OCI-LY7 (cell line): Measurements from ENCODE around the gene KATNIP. TPM values are rescaled to one million over a fixed set of nuclear protein-coding genes. Genes with fewer than 3 reads are reported as not detected.
A peak's percentile ranks its signal among the peaks of the same experiment; 100 is the strongest.

Experiments used
- BruUV-seq: library from RNA; stranded (reverse); fragments of 400-500 nt; replicated peaks from 2 replicates; lab custom pipeline; 2021; lab: Mats Ljungman, UMichigan
- CTCF ChIA-PET: fragments of 300-600 bp; sonication (Branson Sonifier 250); formaldehyde crosslinking; loops from one replicate; lab custom pipeline; 2022; ENCODE audit warnings: antibody characterized with exemption; ENCODE audit not compliant: unreplicated experiment; lab: Charles Lee
- POLR2A ChIA-PET: fragments of 300-600 bp; sonication (Branson Sonifier 250); formaldehyde crosslinking; loops from one replicate; lab custom pipeline; 2022; ENCODE audit warnings: antibody characterized with exemption; lab: Charles Lee
- DNase-seq: peaks from one replicate; pipeline ENCODE4 v3.0.0-alpha.2; 2015; ENCODE audit warnings: low spot score
- H2AFZ ChIP-seq: fragments of 200-600 bp; sonication (generic), shearing (Covaris generic); 2 replicates; pipeline ENCODE4 v1.6.1; 2014; ENCODE audit warnings: mild to moderate bottlenecking, antibody characterized with exemption, low read length, moderate library complexity
- H3K27ac ChIP-seq: fragments of 200-600 bp; sonication (generic); 2 replicates; pipeline ENCODE4 v1.5.1; 2014; ENCODE audit warnings: mixed run types, low read depth, mild to moderate bottlenecking, moderate library complexity, low read length, inconsistent platforms; ENCODE audit not compliant: poor library complexity, severe bottlenecking
- H3K36me3 ChIP-seq: fragments of 200-600 bp; sonication (generic); 2 replicates; pipeline ENCODE4 v1.6.1; 2014; ENCODE audit warnings: mild to moderate bottlenecking, antibody characterized with exemption, low read length, moderate library complexity, mixed read lengths; ENCODE audit not compliant: insufficient read depth
- H3K4me1 ChIP-seq: fragments of 200-600 bp; sonication (generic); 2 replicates; pipeline ENCODE4 v1.5.1; 2014; ENCODE audit warnings: mild to moderate bottlenecking, low read length; ENCODE audit not compliant: insufficient read depth, poor library complexity, severe bottlenecking
- H3K4me2 ChIP-seq: fragments of 200-600 bp; sonication (generic); 2 replicates; pipeline ENCODE4 v1.6.1; 2014; ENCODE audit warnings: mild to moderate bottlenecking, low read length
- H3K4me3 ChIP-seq: fragments of 200-600 bp; sonication (generic); 2 replicates; pipeline ENCODE4 v1.5.1; 2014; ENCODE audit warnings: mild to moderate bottlenecking, low read depth, low read length; ENCODE audit not compliant: poor library complexity, severe bottlenecking
- H3K79me2 ChIP-seq: fragments of 200-600 bp; sonication (generic); 2 replicates; pipeline ENCODE4 v1.6.1; 2016; ENCODE audit warnings: low read depth, mild to moderate bottlenecking, low read length, moderate library complexity, mixed read lengths; ENCODE audit not compliant: insufficient read depth
- H3K9me2 ChIP-seq: fragments of 200-600 bp; sonication (generic); 2 replicates; pipeline ENCODE4 v1.6.1; 2016; ENCODE audit warnings: mild to moderate bottlenecking, low read length, mixed read lengths; ENCODE audit not compliant: insufficient read depth
- H3K9me3 ChIP-seq: fragments of 200-600 bp; sonication (generic); 2 replicates; pipeline ENCODE4 v1.6.1; 2014; ENCODE audit warnings: mild to moderate bottlenecking, mixed run types, low read length, mixed read lengths
- H4K20me1 ChIP-seq: fragments of 200-600 bp; sonication (generic); 2 replicates; pipeline ENCODE4 v1.6.1; 2014; ENCODE audit warnings: mild to moderate bottlenecking, antibody characterized with exemption, low read length, moderate library complexity, mixed read lengths; ENCODE audit not compliant: insufficient read depth
- EZH2phosphoT487 ChIP-seq: fragments of 200-600 bp; sonication (generic); IDR thresholded peaks from 2 replicates; pipeline ENCODE4 v1.6.1; 2018; ENCODE audit warnings: low read depth, borderline replicate concordance, mild to moderate bottlenecking, mixed run types, antibody characterized with exemption, low read length, moderate library complexity, mixed read lengths
- intact Hi-C: fragments of 100-400 bp; cut with micrococcal nuclease; formaldehyde crosslinking; loops from one replicate; pipeline ENCODE4 v1.10.0; 2022; ENCODE audit not compliant: unreplicated experiment
- total RNA-seq, 2 experiments: library from RNA; depleted of rRNA in 1 of 2; stranded (reverse); fragments of >200 nt in 1 of 2; shearing (Covaris generic) in 1 of 2; gene quantifications; 2 replicates each; pipeline ENCODE4 v1.2.3, GENCODE V29; 2014 to 2022
- TF ChIP-seq, protein P1 (sequence below): fragments of 200-600 bp; sonication (generic); conservative IDR thresholded peaks from 2 replicates; pipeline ENCODE4 v1.5.1; 2014; ENCODE audit warnings: mild to moderate bottlenecking, antibody characterized with exemption, low read length, moderate library complexity, mixed read lengths

KATNIP gene
- total RNA-seq, 2 experiments from 2014 or later: 11.2 to 11.5 TPM

DNA sequence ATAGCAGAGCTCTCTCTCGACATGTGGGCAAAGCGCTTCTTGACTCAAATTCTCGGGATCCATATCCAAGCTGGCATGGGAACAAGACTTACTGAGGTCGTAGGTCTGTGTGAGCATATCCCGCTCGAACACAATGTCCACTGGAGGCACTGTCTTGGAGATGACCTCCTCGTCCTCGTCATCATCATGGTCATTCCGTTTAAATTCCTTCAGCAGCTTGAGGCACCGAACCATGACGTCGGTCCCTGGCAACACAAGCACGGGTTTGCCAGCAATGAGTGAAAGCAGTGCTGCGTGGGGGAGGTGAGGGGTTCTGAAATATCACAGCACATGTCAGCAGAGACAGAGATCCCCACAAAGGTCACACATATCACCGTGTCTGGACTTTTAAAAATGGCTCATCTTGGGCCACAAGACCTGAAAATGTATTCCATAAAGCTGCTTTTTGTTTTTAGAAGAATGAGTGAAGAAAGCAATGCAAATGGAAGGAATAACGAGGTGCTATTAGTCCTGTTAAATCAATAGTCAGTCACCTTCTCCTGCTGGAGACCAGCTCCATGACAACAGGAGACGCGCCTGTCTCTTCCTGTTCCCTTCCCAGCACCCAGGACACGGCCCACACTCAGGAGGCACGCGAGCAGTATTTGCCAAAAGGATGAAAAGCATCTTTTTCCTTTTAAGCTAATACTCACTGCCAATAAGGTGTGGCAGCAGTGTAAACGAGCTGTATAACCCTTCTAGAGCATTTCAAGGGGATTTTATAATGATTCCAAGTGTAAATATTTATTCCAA, 38.1 kb upstream of the KATNIP start:
- DNase-seq: no peak
- intact Hi-C loops: no loop called here
- Histone ChIP-seq H3K9me3 (no peaks in the 10 kb centered on the region), H2AFZ (no peak overlapping the region), H3K79me2 (no peaks in the 10 kb centered on the region), H3K4me2 (no peak overlapping the region), H3K36me3 (peaks cover 40% of the 10 kb centered on the region), H3K4me1 (no peaks in the 10 kb centered on the region), H3K9me2 (no peaks in the 10 kb centered on the region), H3K4me3 (no peak overlapping the region), H3K27ac (no peak overlapping the region), H4K20me1 (no peaks in the 10 kb centered on the region)
- CTCF ChIA-PET: no interaction called here
- POLR2A ChIA-PET: interaction anchor here (0.6 kb wide), 1 partner anchor 171 kb away, joined by 3 read pairs; no protein-coding TSS in a partner anchor
- no TSS peak for BruUV-seq
- TF ChIP-seq, protein P1, sequence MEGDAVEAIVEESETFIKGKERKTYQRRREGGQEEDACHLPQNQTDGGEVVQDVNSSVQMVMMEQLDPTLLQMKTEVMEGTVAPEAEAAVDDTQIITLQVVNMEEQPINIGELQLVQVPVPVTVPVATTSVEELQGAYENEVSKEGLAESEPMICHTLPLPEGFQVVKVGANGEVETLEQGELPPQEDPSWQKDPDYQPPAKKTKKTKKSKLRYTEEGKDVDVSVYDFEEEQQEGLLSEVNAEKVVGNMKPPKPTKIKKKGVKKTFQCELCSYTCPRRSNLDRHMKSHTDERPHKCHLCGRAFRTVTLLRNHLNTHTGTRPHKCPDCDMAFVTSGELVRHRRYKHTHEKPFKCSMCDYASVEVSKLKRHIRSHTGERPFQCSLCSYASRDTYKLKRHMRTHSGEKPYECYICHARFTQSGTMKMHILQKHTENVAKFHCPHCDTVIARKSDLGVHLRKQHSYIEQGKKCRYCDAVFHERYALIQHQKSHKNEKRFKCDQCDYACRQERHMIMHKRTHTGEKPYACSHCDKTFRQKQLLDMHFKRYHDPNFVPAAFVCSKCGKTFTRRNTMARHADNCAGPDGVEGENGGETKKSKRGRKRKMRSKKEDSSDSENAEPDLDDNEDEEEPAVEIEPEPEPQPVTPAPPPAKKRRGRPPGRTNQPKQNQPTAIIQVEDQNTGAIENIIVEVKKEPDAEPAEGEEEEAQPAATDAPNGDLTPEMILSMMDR: no peak
- TF ChIP-seq EZH2phosphoT487: no peak

- no peak overlapping the region for H3K27ac ChIP-seq
- ChIA-PET CTCF (no interaction called here), POLR2A (interaction anchor here (0.6 kb wide), 1 partner anchor 15 kb away, joined by 3 read pairs; no protein-coding TSS in a partner anchor)
- H3K9me2 ChIP-seq: no peaks in the 10 kb centered on the region
- no peak overlapping the region for H2AFZ ChIP-seq
- no peaks in the 10 kb centered on the region for H4K20me1 ChIP-seq
- TF ChIP-seq EZH2phosphoT487: no peak
- TF ChIP-seq, protein P1: no peak
- intact Hi-C loops: no loop called here
- no peaks in the 10 kb centered on the region for H3K9me3 ChIP-seq
- no peaks in the 10 kb centered on the region for H3K79me2 ChIP-seq
- H3K4me3 ChIP-seq: no peak overlapping the region
- no peaks in the 10 kb centered on the region for H3K4me1 ChIP-seq
- DNase-seq: no peak
- no peak overlapping the region for H3K4me2 ChIP-seq
- H3K36me3 ChIP-seq: peaks cover 17% of the 10 kb centered on the region
- no TSS peak for BruUV-seq
Observed at GRCh38 chr16:27514806-27515205, 35.1 kb upstream of the KATNIP start.

DNA sequence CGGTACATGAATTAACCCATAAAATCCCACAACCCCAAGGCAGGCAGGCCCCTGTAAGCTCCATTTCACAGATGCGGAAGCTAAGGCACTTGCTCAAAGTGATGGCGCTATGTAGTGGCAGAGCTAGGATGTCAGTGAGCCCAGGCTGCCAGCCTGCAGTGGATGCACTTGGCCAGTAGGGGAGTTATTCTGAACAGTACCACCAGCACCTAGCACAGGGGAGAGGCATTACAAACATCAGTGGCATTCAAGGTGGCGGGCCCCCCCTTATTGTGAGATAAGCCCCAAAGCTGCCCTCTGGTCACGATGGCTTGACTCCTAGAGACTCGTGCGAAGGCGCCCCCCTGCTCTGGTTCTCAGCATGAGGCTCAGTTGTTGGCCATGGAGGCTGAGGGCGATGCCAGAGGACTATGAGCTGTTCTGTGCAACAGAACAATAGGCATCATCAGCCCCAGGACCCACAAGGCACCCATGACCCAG, 34.0 kb upstream of the KATNIP start:
- H3K4me3 ChIP-seq: no peak overlapping the region
- no peaks in the 10 kb centered on the region for H3K4me1 ChIP-seq
- intact Hi-C loops: no loop called here
- no peak for TF ChIP-seq EZH2phosphoT487
- TF ChIP-seq, protein P1: peak; percentile 78
- ChIA-PET POLR2A (no interaction called here), CTCF (no interaction called here)
- H3K27ac ChIP-seq: no peak overlapping the region
- H3K4me2 ChIP-seq: no peak overlapping the region
- H3K79me2 ChIP-seq: no peaks in the 10 kb centered on the region
- peak; percentile 46 for DNase-seq
- H3K9me3 ChIP-seq: no peaks in the 10 kb centered on the region
- H3K9me2 ChIP-seq: no peaks in the 10 kb centered on the region
- BruUV-seq: no TSS peak
- H3K36me3 ChIP-seq: peaks cover 8% of the 10 kb centered on the region
- no peak overlapping the region for H2AFZ ChIP-seq
- no peaks in the 10 kb centered on the region for H4K20me1 ChIP-seq
